ENCODE data around the gene RAB11FIP4.
"Not testable (repeated sequence)": the region's sequence is repeated elsewhere in the genome, so short reads cannot be mapped to it uniquely, and the experiment has no call there.

RAB11FIP4 gene

DNA sequence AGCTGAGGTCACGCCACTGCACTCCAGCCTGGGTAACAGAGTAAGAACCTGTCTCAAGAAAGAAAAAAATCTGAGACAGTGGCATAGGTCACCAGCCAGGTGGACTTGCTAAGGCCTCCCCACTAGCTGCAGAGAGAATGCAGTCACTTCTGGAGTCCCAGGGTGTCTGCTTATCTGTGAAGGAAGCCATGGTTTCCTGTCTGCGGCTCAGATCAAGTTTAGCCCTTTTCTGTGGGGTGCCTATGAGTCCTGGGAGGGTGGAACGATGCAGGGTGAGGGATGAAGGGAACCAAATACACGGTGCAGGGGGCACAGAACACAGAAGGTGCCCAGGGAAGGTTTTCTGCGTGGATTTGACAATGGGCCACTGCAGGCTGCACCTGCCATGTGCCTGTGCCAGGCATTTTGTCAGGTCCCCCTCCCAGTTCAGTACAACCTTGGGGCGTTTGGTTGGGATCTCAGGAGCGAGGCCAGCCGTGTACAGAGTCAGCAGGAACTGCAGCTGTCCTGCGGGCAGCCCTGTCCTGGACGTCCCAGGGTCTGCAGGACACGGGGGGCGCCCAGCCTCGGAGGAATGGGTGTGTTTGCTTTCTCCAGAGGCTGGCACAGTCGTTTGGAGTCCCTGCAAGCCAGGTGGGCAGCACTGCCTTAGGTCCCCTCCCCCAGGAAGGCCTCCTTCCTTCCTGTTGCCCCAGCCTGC lies 41.8 kb downstream of the RAB11FIP4 start:
- DNase-seq (ENCODE audit: low spot score), result peak; percentile 42

DNA sequence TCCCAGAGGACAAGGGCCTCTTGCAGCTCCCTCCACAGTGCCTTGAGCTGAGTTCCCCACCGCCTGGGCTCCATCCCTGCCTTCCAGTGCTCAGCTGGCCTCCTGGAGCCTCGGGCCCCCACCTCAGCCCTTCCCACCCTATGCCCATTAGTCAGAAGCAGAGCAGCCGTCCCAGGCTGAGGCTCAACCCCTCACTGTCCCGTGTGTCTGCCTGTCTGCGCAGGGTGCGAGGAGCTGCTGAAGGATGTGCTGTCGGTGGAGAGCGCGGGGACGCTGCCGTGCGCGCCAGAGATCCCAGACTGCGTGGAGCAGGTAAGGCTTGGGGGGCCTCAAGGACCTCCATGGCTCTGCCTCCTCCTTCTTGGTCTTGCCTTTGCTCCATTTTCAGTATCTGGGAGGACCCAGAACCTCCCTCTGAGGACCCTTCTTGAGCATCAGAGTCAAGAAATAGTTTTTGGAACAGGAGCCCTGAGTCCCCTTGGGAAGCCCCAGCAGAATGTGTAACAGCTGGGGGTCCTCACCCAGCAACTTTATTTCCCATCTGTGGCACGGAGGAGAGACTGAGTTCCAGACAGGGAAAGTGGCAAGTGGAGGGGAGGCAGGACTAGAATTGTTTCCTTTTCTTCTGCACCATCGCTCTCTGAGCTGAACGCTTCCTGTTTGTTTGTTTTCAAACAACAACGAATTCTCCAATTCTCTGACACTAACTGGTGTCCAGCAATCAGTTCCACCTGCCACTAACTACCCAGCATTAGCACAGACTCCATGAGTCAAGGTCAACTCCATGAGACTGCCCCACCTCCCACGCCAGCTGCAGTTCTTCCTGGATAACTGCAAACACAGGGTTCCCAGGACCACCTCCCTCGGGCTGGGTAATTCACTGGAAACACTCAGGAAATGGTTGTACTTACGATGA lies 42.6 kb downstream of the RAB11FIP4 start:
- no peak for DNase-seq (ENCODE audit: low spot score)

DNA sequence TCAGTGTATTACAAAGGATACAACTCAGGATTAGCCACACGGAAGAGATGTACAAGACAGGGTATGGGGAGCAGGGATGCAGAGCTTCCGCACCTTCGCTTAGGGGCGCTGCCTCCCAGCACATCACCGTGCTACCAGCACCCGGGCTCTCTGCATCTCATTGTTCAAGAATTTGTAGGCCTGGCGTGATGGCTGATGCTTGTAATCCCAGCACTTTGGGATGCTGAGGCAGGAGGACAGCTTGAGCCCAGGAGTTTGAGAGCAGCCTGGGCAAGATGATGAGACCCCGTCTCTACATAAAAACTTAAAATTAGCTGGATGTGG lies 43.2 kb downstream of the RAB11FIP4 start:
- DNase-seq (ENCODE audit: low spot score), result no peak

DNA sequence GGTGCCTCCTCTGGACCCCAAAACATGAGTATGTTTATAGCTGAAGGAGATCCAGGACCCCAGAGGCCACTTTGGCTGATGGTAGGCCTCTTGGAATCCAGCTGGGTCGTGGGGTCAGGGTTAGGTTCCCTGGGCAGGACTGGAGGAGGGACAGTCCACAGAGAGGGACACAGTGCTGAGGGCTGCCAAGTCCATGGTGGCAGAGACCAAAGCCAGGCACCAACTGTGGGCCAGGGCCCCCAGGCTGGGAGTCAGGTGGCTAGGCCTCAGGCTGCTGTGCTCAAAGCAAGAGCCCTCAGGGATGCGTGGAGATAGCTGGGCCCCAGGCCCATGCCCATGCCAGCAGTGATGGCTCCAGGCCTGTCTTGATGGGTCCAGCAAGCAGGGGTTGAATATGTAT lies 44.1 kb downstream of the RAB11FIP4 start:
- no peak for DNase-seq (ENCODE audit: low spot score)

- DNase-seq (ENCODE audit: low spot score), result no peak
Measured at GRCh38 chr17:31437720-31438400, 46.4 kb downstream of the RAB11FIP4 start.

- DNase-seq (ENCODE audit: low spot score), result no peak
Measured at GRCh38 chr17:31439716-31440115, 48.2 kb downstream of the RAB11FIP4 start.

GRCh38 chr17:31442276-31442675 lies 50.8 kb downstream of the RAB11FIP4 start:
- no peak for DNase-seq (ENCODE audit: low spot score)

DNA sequence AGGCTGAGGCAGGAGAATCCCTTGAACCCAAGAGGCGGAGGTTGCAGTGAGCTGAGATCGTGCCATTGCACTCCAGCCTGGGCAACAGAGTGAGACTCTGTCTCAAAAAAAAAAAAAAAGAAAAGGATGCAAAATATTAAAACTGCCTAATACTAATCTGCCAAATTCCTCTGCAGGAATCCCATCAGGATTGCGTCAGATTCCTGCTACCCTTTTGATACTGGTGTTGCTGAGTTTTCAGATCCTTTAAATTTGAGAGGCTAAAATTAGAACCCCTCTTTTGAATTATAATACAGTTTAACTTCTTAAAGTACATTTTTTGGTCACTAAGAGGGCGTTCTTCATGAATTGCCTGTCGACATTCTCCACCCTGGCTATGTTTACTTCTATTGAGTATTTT lies 51.4 kb downstream of the RAB11FIP4 start:
- not testable (repeated sequence) for DNase-seq (ENCODE audit: low spot score)

GRCh38 chr17:31443386-31443785 lies 51.9 kb downstream of the RAB11FIP4 start:
- DNase-seq (ENCODE audit: low spot score), result no peak

GRCh38 chr17:31444026-31444425 lies 52.6 kb downstream of the RAB11FIP4 start:
- DNase-seq (ENCODE audit: low spot score), result no peak

- DNase-seq (ENCODE audit: low spot score), result no peak
Measured at GRCh38 chr17:31446195-31446967, 54.9 kb downstream of the RAB11FIP4 start.

- DNase-seq (ENCODE audit: low spot score), result no peak
Measured at GRCh38 chr17:31448467-31449077, 57.1 kb downstream of the RAB11FIP4 start.

DNA sequence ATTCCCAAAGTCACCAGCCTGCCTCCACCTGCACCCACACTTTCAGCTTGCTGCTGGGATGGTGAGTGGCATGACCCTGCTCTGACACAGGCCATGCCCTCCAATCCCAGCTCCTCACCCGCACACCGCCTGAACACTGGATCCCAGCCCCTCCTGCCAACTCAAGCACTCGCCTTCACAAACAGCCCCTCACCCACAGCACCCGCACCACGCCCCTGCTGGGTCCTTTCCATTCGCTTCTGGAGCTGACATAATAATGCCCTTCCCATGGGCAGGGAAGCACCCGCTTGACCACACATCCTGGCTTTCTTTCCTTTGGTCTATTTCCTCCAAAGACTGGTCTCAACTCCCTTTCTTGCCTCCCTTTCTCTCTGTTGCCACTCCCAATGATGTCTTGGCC lies 57.6 kb downstream of the RAB11FIP4 start:
- no peak for DNase-seq (ENCODE audit: low spot score)

- no peak for DNase-seq (ENCODE audit: low spot score)
Measured at GRCh38 chr17:31449746-31450145, 58.3 kb downstream of the RAB11FIP4 start.

DNA sequence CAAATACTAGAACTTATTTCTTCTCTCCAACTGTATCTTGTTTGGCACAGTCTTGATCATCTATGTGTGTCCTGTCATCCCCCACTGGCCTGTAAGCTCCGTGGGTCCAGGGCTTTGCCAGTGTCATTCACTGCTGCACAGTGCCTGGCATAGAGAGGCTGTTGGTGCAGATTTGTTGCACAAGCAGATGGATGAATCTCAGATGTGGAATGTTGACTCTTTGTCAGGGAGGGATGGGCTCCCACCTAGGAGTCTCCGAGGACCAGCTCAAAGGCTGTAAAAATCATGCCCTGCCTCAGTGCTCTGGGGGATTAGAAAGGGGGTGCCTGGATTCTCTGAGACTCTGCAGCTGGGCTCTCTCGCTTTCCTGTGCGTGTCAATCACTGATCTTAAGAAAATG lies 60.6 kb downstream of the RAB11FIP4 start:
- no peak for DNase-seq (ENCODE audit: low spot score)

GRCh38 chr17:31452561-31453110 lies 61.2 kb downstream of the RAB11FIP4 start:
- DNase-seq (ENCODE audit: low spot score), result no peak

DNA sequence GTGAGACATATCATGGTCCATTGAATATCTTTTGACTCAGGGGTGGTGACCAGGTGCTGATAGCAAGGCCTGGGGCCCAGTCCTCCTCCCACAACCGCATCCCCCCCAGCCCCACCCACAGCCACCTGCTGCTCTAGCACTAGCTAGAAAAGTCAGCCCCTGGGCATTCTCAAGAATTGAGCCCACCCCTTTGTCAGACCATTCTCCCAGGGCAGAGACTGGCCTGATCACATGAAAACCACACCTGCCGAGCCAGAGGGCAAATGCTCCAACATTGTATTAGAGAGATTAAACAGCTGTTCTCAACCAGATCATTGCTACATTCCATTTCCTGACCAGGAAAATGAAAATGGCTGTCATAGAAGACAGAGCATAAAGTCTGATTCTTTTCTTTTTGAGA lies 62.4 kb downstream of the RAB11FIP4 start:
- DNase-seq (ENCODE audit: low spot score), result no peak

- no peak for DNase-seq (ENCODE audit: low spot score)
Measured at GRCh38 chr17:31456814-31457213, 65.3 kb downstream of the RAB11FIP4 start.

GRCh38 chr17:31457391-31458234 lies 66.1 kb downstream of the RAB11FIP4 start:
- DNase-seq (ENCODE audit: low spot score), result no peak

DNA sequence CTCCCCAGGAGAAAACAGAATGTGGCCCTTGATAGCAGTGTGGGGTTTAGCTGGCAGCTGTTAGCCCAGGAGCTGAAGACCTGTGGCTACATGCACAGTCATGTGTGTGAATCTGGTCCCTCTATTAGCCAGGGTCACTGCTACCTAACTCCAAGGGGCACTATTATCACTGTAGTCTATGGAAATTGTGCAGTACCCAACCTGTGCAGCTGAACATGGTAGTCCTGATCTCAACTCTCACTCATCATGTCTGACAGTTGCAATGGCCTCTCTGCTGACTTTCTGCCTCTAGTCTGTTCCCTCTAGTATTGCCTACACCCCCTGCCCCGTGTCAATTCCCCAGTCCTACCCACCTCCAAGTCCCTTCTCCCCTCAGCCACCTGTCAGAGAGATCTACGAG lies 67.4 kb downstream of the RAB11FIP4 start:
- DNase-seq (ENCODE audit: low spot score), result no peak

Data from CD4-positive, alpha-beta T cell treated with Interleukin-15 for 4 hours (primary cell).